Measurements from ENCODE around the gene GPR183.

The GPR183 gene

GRCh38 chr13:99298056-99298455 is 9.1 kb downstream of the GPR183 start:
- ChIA-PET CTCF (interaction anchor here (0.6 kb wide), 1 partner anchor 1432 kb away, joined by 4 read pairs; no protein-coding TSS in a partner anchor), POLR2A (no interaction called here)
- no peaks in the 10 kb centered on the region for H3K4me1 ChIP-seq (ENCODE audit: control insufficient read depth, insufficient read depth, low read length)
- TF ChIP-seq GLIS1 (tag by site-specific recombination; IDR thresholded peaks at IDR 0.05) (no peak), ZFP41 (tag by site-specific recombination; IDR thresholded peaks at IDR 0.05; ENCODE audit: borderline replicate concordance) (no peak), ZNF23 (tag by site-specific recombination; IDR thresholded peaks at IDR 0.05; ENCODE audit: borderline replicate concordance) (no peak), REST (tag by site-specific recombination; IDR thresholded peaks at IDR 0.05) (no peak), ZNF423 (tag by site-specific recombination; IDR thresholded peaks at IDR 0.05) (no peak), OSR2 (tag by site-specific recombination; IDR thresholded peaks at IDR 0.05) (no peak), SCRT2 (tag by site-specific recombination; IDR thresholded peaks at IDR 0.05) (no peak), ZEB2 (tag by site-specific recombination; IDR thresholded peaks at IDR 0.05) (no peak), ZBTB26 (tag by site-specific recombination; optimal IDR thresholded peaks at IDR 0.05) (no peak), EGR2 (tag by site-specific recombination; IDR thresholded peaks at IDR 0.05; ENCODE audit: low read depth) (no peak), PBX3 (CRISPR knock-in tag; IDR thresholded peaks at IDR 0.05) (no peak), ZNF280D (tag by site-specific recombination; IDR thresholded peaks at IDR 0.05) (no peak)
- H3K27ac ChIP-seq (ENCODE audit: extremely low read depth, low read depth, low read length), result no peak overlapping the region
- H3K4me3 ChIP-seq (ENCODE audit: low read depth, low read length), result no peak overlapping the region
- no peaks in the 10 kb centered on the region for H3K9me3 ChIP-seq (ENCODE audit: control insufficient read depth, insufficient read depth, low read depth, low read length)
- H3K36me3 ChIP-seq (ENCODE audit: control insufficient read depth in 2 of 2, insufficient read depth in 1 of 2, low read length in 2 of 2), result no peaks in the 10 kb centered on the region

- Histone ChIP-seq H3K27ac (ENCODE audit: extremely low read depth, low read depth, low read length) (no peak overlapping the region), H3K9me3 (ENCODE audit: control insufficient read depth, insufficient read depth, low read depth, low read length) (no peaks in the 10 kb centered on the region), H3K4me1 (ENCODE audit: control insufficient read depth, insufficient read depth, low read length) (no peaks in the 10 kb centered on the region), H3K4me3 (ENCODE audit: low read depth, low read length) (no peak overlapping the region), H3K36me3 (ENCODE audit: control insufficient read depth in 2 of 2, insufficient read depth in 1 of 2, low read length in 2 of 2) (no peaks in the 10 kb centered on the region)
- TF ChIP-seq HOXD13 (CRISPR knock-in tag; IDR thresholded peaks at IDR 0.05; ENCODE audit: borderline replicate concordance) (no peak), ZNF521 (tag by site-specific recombination; IDR thresholded peaks at IDR 0.05) (no peak), REPIN1 (tag by site-specific recombination; IDR thresholded peaks at IDR 0.05; ENCODE audit: low read depth) (no peak), ZNF530 (tag by site-specific recombination; IDR thresholded peaks at IDR 0.05; ENCODE audit: low read depth) (no peak), ZNF529 (tag by site-specific recombination; IDR thresholded peaks at IDR 0.05; ENCODE audit: insufficient replicate concordance) (no peak), ZNF311 (tag by site-specific recombination; IDR thresholded peaks at IDR 0.05; ENCODE audit: borderline replicate concordance) (no peak), ZNF24 (tag by site-specific recombination; IDR thresholded peaks at IDR 0.05) (no peak), SP7 (tag by site-specific recombination; IDR thresholded peaks at IDR 0.05) (no peak), ZNF514 (tag by site-specific recombination; IDR thresholded peaks at IDR 0.05) (no peak)
- ChIA-PET POLR2A (no interaction called here), CTCF (interaction anchor here (0.6 kb wide), 1 partner anchor 9 kb away, joined by 3 read pairs; no protein-coding TSS in a partner anchor)
Observed at GRCh38 chr13:99297331-99297730, 9.9 kb downstream of the GPR183 start.
